Activated CD8-positive, alpha-beta memory T cell treated with anti-CD3 and anti-CD28 coated beads, Interleukin-2, amount 50 U/mL, for 1 hour (primary cell): Measurements from ENCODE around the gene NOM1.

Experiments
- DNase-seq: peaks from one replicate; pipeline ENCODE4 v3.0.0-alpha.2; 2020; ENCODE audit errors: extremely low read depth

The NOM1 gene

GRCh38 chr7:156985101-156985992 lies 35.8 kb downstream of the NOM1 start:
- no peak for DNase-seq

- DNase-seq: no peak
These were observed 36.9 kb downstream of the NOM1 start for GRCh38 chr7:156986378-156986777.

- DNase-seq: no peak
These were observed 39.1 kb downstream of the NOM1 start for GRCh38 chr7:156988343-156989185.

GRCh38 chr7:156989766-156990535 lies 40.4 kb downstream of the NOM1 start:
- no peak for DNase-seq

GRCh38 chr7:156993021-156993924 lies 43.8 kb downstream of the NOM1 start:
- DNase-seq: no peak

- no peak for DNase-seq
These were observed 44.4 kb downstream of the NOM1 start for GRCh38 chr7:156993925-156994235.

DNA sequence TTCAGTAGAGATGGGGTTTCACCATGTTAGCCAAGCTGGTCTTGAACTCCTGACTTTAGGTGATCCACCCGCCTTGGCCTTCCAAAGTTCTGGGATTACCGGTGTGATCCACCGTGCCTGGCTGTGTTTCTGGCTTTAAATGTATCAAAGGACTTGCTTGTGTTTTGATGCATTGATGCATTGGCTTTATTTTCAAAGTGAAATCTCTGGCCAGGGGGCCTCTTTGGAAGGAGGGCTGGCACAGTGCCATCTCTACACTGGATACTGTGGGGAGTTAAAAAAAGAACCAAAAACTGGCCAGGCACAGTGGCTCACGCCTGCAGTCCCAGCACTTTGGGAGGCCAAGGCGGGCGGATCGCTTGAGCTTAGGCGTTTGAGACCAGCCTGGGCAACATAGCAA lies 44.9 kb downstream of the NOM1 start:
- DNase-seq: no peak

- no peak for DNase-seq
These were observed 49.8 kb downstream of the NOM1 start for GRCh38 chr7:156998988-156999957.

- DNase-seq: no peak
These were observed 50.6 kb downstream of the NOM1 start for GRCh38 chr7:156999958-157000726.

DNA sequence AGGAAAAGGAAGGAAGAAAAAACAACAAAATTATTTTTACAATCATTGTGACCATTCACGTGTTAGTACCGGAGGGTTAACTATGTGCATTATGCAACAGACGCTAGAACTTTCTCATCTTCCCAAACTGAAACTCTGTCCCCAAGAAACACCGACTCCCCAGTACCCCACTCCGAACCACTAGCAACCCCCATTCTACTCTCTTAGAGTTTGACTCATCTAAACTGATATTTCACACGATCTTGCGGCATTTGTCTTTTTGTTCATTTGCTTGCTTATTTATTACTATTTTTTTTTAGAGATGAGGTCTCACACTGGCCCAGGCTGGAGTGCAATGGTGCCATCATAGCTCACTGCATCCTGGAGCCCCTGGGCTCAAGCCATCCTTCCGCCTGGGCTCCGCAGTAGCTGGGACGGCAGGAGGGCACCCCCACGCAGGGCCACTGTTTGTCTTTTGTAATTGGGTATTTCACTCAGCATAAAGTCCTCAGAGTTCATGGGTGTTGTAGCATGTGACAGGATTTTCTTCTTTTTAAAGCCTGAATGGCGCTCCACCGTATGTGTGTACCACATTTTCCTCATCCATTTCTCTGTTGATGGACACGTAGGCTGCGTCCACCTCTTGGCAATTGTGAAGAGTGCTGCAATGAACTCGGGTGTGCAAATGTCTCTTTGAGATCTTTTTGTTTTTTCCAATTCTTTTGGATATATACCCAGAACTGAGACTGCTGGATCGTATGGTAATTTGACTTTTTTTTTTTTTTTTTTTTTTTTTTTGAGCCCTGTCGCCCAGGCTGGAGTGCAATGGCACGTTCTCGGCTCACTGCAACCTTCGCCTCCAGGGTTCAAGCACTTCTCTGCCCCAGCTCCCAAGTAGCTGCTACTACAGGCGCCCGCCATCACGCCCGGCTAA lies 51.5 kb downstream of the NOM1 start:
- DNase-seq: no peak

- DNase-seq: no peak
These were observed 52.7 kb downstream of the NOM1 start for GRCh38 chr7:157001920-157002818.

- DNase-seq: no peak
These were observed 53.4 kb downstream of the NOM1 start for GRCh38 chr7:157002819-157003421.

GRCh38 chr7:157003445-157003755 lies 53.9 kb downstream of the NOM1 start:
- no peak for DNase-seq

GRCh38 chr7:157003756-157004520 lies 54.4 kb downstream of the NOM1 start:
- no peak for DNase-seq

DNA sequence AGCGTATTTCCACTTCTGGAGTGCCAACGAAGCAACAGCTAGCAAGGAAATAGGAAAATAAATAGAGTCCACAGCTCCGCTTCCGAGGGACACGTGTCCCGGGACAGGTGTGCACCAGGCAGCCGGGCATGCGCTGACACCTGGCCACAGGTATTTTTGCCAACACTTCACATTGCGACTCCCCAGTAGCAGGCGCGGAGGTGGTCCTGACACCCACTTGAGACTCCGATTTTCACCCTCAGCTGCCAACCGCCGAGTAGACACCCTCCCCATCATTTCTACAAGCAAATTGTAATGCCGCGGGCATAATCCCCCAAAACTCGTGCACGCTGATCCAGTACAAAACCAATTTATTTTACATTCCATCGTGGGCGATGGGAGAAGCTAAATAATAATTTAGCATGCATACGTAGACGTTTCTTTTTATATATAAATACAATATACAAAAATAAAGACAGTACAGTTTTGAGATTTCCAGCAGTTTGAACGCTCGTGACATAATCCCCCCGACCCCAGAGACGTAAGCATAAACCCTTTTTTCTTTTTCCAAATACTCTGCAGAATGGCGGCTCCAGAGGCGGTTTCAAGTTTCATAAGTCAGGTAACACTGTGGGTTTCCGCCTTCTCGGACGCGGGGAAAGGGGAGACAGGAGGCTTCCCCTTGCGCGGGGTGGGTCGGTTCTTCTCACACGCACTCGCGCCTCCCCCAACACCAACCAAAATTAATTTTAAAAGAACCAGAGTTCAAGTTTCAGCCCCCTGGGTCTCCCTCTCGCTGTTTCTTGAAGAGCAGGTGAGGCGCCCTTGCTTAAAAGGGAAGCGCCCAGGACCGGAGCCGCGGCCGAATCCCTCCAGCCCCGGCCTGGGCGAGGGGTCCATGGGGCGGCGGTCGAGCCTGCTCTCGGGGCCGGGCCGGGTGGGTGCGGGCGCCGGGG lies 55.3 kb downstream of the NOM1 start:
- no peak for DNase-seq
